CD14-positive monocyte (primary cell): ENCODE data around the gene KCTD5. TPM values are rescaled to one million over a fixed set of nuclear protein-coding genes. Genes with fewer than 3 reads are reported as not detected.

Experiments
- DNase-seq, 3 donors: peaks; one replicate each; pipeline ENCODE4 v3.0.0-alpha.2; 2011 to 2022
- H2AFZ ChIP-seq: 2 replicates; pipeline ENCODE4 v1.6.0; 2012; ENCODE audit warnings: mild to moderate bottlenecking, low read depth, low read length, inconsistent platforms; ENCODE audit not compliant: insufficient read depth, poor library complexity, severe bottlenecking
- H3K27ac ChIP-seq, 2 donors: 1 replicate in 1 of 2; 2 replicates in 1 of 2; pipeline ENCODE4 v1.5.1; 2012 to 2013; ENCODE audit warnings: low read length in 2 of 2, control low read depth in 1 of 2, inconsistent platforms in 1 of 2, low read depth in 1 of 2, mild to moderate bottlenecking in 1 of 2
- H3K27me3 ChIP-seq, 2 donors: one replicate each; pipeline versions ENCODE4 v1.6.0 to v1.6.1; 2011 to 2013; ENCODE audit warnings: low read length in 2 of 2; ENCODE audit not compliant: control insufficient read depth in 2 of 2, insufficient read depth in 2 of 2
- H3K36me3 ChIP-seq, 2 donors: replicated peaks in 1 of 2; 1 replicate in 1 of 2; 2 replicates in 1 of 2; pipeline versions ENCODE4 v1.5.1 to v1.6.1; 2012 to 2013; ENCODE audit warnings: low read length in 2 of 2, control low read depth in 1 of 2, inconsistent platforms in 1 of 2, mild to moderate bottlenecking in 1 of 2; ENCODE audit not compliant: insufficient read depth in 2 of 2, control insufficient read depth in 1 of 2
- H3K4me1 ChIP-seq, 2 donors: 1 replicate in 1 of 2; 2 replicates in 1 of 2; pipeline versions ENCODE4 v1.5.1 to v1.6.1; 2012 to 2013; ENCODE audit warnings: low read length in 2 of 2, control low read depth in 1 of 2, inconsistent platforms in 1 of 2, mild to moderate bottlenecking in 1 of 2, moderate library complexity in 1 of 2; ENCODE audit not compliant: insufficient read depth in 2 of 2, control insufficient read depth in 1 of 2
- H3K4me2 ChIP-seq: replicated peaks from 2 replicates; pipeline ENCODE3; 2012; ENCODE audit warnings: low read length, moderate library complexity, mild to moderate bottlenecking; ENCODE audit not compliant: poor library complexity, severe bottlenecking; ENCODE audit errors: extremely low read depth
- H3K4me3 ChIP-seq, 3 experiments: fragments of 200-600 bp in 1 of 3; sonication (generic) in 1 of 3; replicated peaks in 1 of 3; 1 replicate in 2 of 3; 2 replicates in 1 of 3; pipeline ENCODE4 v1.5.1; 2011 to 2013; ENCODE audit warnings: low read length in 3 of 3, mild to moderate bottlenecking in 3 of 3, control low read depth in 2 of 3, low read depth in 2 of 3, inconsistent platforms in 1 of 3, moderate library complexity in 1 of 3
- H3K79me2 ChIP-seq: 2 replicates; pipeline ENCODE4 v1.6.0; 2012; ENCODE audit warnings: mild to moderate bottlenecking, control low read depth, inconsistent platforms, low read length, moderate library complexity; ENCODE audit not compliant: insufficient read depth
- H3K9ac ChIP-seq: 2 replicates; pipeline ENCODE4 v1.6.0; 2017; ENCODE audit warnings: low read length, mild to moderate bottlenecking; ENCODE audit not compliant: insufficient read depth, poor library complexity, severe bottlenecking
- H3K9me3 ChIP-seq, 2 donors: replicated peaks in 1 of 2; 1 replicate in 1 of 2; 2 replicates in 1 of 2; pipeline versions ENCODE4 v1.5.1 to v1.6.1; 2012 to 2013; ENCODE audit warnings: low read length in 2 of 2, control low read depth in 1 of 2; ENCODE audit not compliant: control insufficient read depth in 1 of 2, insufficient read depth in 1 of 2
- H4K20me1 ChIP-seq: 2 replicates; pipeline ENCODE4 v1.6.0; 2012; ENCODE audit warnings: mild to moderate bottlenecking, low read length, control low read depth, moderate library complexity; ENCODE audit not compliant: insufficient read depth
- H3K27ac Mint-ChIP-seq, 7 donors: one replicate each; pipeline ENCODE4 v1.8.0; 2020; ENCODE audit warnings: mild to moderate bottlenecking in 7 of 7, mixed read lengths in 7 of 7, moderate library complexity in 6 of 7, inconsistent platforms in 2 of 7
- H3K27me3 Mint-ChIP-seq, 3 donors: one replicate each; pipeline ENCODE4 v1.8.0; 2021 to 2022; ENCODE audit warnings: low read depth in 3 of 3, mild to moderate bottlenecking in 3 of 3, mixed read lengths in 3 of 3, moderate library complexity in 3 of 3, inconsistent platforms in 1 of 3
- H3K36me3 Mint-ChIP-seq, 2 donors: one replicate each; pipeline ENCODE4 v1.8.0; 2020; ENCODE audit warnings: mixed read lengths in 2 of 2, inconsistent platforms in 1 of 2, mild to moderate bottlenecking in 1 of 2
- H3K4me1 Mint-ChIP-seq: one replicate; pipeline ENCODE4 v1.8.0; 2020; ENCODE audit warnings: mild to moderate bottlenecking, mixed read lengths
- H3K4me3 Mint-ChIP-seq, 2 donors: one replicate each; pipeline ENCODE4 v1.8.0; 2020; ENCODE audit warnings: mild to moderate bottlenecking in 2 of 2, mixed read lengths in 2 of 2, moderate library complexity in 1 of 2
- H3K9me3 Mint-ChIP-seq, 7 donors: one replicate each; pipeline ENCODE4 v1.8.0; 2020 to 2022; ENCODE audit warnings: mixed read lengths in 7 of 7, mild to moderate bottlenecking in 6 of 7, moderate library complexity in 6 of 7, inconsistent platforms in 2 of 7
- CTCF ChIP-seq: fragments of 200-600 bp; IDR thresholded peaks from one replicate; pipeline ENCODE4 v1.8.0; 2022; ENCODE audit warnings: antibody characterized with exemption, mild to moderate bottlenecking
- WGBS: methylation state at CpG from one replicate; pipeline ENCODE4 v1.1.5; 2013; ENCODE audit warnings: missing lambda C conversion rate; ENCODE audit not compliant: insufficient coverage; 5-methylcytosine and 5-hydroxymethylcytosine counted together
- intact Hi-C, 2 donors: fragments of 100-400 bp; cut with micrococcal nuclease; formaldehyde crosslinking; loops; one replicate each; pipeline versions ENCODE4 v1.15.0 to v1.15.1; 2023
- polyA plus RNA-seq, 3 donors: library from polyadenylated mRNA; depleted of rRNA in 1 of 3; unstranded in 2 of 3; stranded (reverse) in 1 of 3; fragments of 300-500 nt in 2 of 3; fragments of >200 nt in 1 of 3; fragmentation: Illumina TruSeq in 2 of 3; gene quantifications; 1 replicate in 2 of 3; 2 replicates in 1 of 3; pipeline ENCODE4 v1.2.3, GENCODE V29; 2012 to 2021

The KCTD5 gene
- polyA plus RNA-seq, 3 donors = 16.0 to 23.1 (median 21.0) TPM

GRCh38 chr16:2689968-2690801, 7.9 kb downstream of the KCTD5 start:
- Histone ChIP-seq H3K4me3 (no peak overlapping the region), H3K9ac (peak overlapping the region; percentile 4)
- WGBS = 25% methylated on average over 32 of the region's 36 CpGs

GRCh38 chr16:2690852-2691251, 8.5 kb downstream of the KCTD5 start:
- no peak for TF ChIP-seq CTCF
- no peak for DNase-seq
- H3K9ac ChIP-seq = no peak overlapping the region
- peaks cover 61% of the 10 kb centered on the region for H4K20me1 ChIP-seq
- Mint-ChIP-seq H3K27ac (peak overlapping the region in 1 of 7 donors; percentile 15), H3K4me3 (no peak overlapping the region), H3K4me1 (peaks cover 29% of the 10 kb centered on the region), H3K27me3 (peaks cover 0 to 4% (median 0%) of the 10 kb centered on the region in 3 donors), H3K9me3 (peaks cover 0 to 2% (median 0%) of the 10 kb centered on the region in 7 donors), H3K36me3 (peaks cover 14 to 30% of the 10 kb centered on the region in 2 donors)
- WGBS = 98% methylated on average over 10 of the region's 11 CpGs
- H3K79me2 ChIP-seq = peaks cover 55% of the 10 kb centered on the region
- no peak overlapping the region for H3K4me3 ChIP-seq
- intact Hi-C loops = no loop called here
- no peak overlapping the region for H3K4me2 ChIP-seq
- no peaks in the 10 kb centered on the region for H3K9me3 ChIP-seq
- no peak overlapping the region for H3K27ac ChIP-seq
- peaks cover 22 to 24% of the 10 kb centered on the region in 2 donors for H3K4me1 ChIP-seq
- H3K36me3 ChIP-seq = peaks cover 28 to 32% of the 10 kb centered on the region in 2 donors
- no peaks in the 10 kb centered on the region for H3K27me3 ChIP-seq
- H2AFZ ChIP-seq = no peak overlapping the region

More at GRCh38 chr16:2689968-2690801, 7.9 kb downstream of the KCTD5 start:
- peaks cover 28 to 32% of the 10 kb centered on the region in 2 donors for H3K36me3 ChIP-seq
- no peak overlapping the region for H2AFZ ChIP-seq
- Mint-ChIP-seq H3K36me3 (peaks cover 14 to 30% of the 10 kb centered on the region in 2 donors), H3K4me3 (no peak overlapping the region), H3K27ac (peak overlapping the region in 2 of 7 donors; percentile 4 to 24), H3K9me3 (peaks cover 0 to 2% (median 0%) of the 10 kb centered on the region in 7 donors), H3K27me3 (peaks cover 0 to 4% (median 0%) of the 10 kb centered on the region in 3 donors), H3K4me1 (peaks cover 31% of the 10 kb centered on the region)
- H3K9me3 ChIP-seq = no peaks in the 10 kb centered on the region
- no peak overlapping the region for H3K27ac ChIP-seq
- H3K4me2 ChIP-seq = peak overlapping the region; percentile 7
- peaks cover 61% of the 10 kb centered on the region for H4K20me1 ChIP-seq
- DNase-seq = no peak
- H3K79me2 ChIP-seq = peaks cover 55% of the 10 kb centered on the region
- intact Hi-C loops = no loop called here
- H3K4me1 ChIP-seq = peaks cover 24 to 27% of the 10 kb centered on the region in 2 donors
- TF ChIP-seq CTCF = no peak
- no peaks in the 10 kb centered on the region for H3K27me3 ChIP-seq
